Transverse colon (tissue), 4 donors: ENCODE measurements around the gene AMIGO3. TPM values are rescaled to one million over a fixed set of nuclear protein-coding genes. Genes with fewer than 3 reads are reported as not detected.

Experiments
- DNase-seq: peaks from one replicate; pipeline ENCODE4 v3.0.0-alpha.2; 2019
- H3K27ac ChIP-seq, 4 donors: fragments of 200-600 bp; sonication (generic); 2 replicates each; pipeline ENCODE4 v1.5.1; 2016 to 2018; ENCODE audit warnings: inconsistent platforms in 4 of 4
- H3K27me3 ChIP-seq: fragments of 200-600 bp; sonication (generic); 2 replicates; pipeline ENCODE4 v1.5.1; 2017; ENCODE audit warnings: inconsistent platforms
- H3K36me3 ChIP-seq, 4 donors: fragments of 200-600 bp; sonication (generic); 2 replicates each; pipeline ENCODE4 v1.5.1; 2017 to 2019; ENCODE audit warnings: inconsistent platforms in 4 of 4
- H3K4me1 ChIP-seq, 4 donors: fragments of 200-600 bp; sonication (generic); 2 replicates each; pipeline ENCODE4 v1.5.1; 2017 to 2020; ENCODE audit warnings: inconsistent platforms in 4 of 4
- H3K4me3 ChIP-seq, 4 donors: fragments of 200-600 bp; sonication (generic); 1 replicate in 1 of 4; 2 replicates in 3 of 4; pipeline versions ENCODE4 v1.5.1 to v1.6.1; 2017 to 2019; ENCODE audit warnings: inconsistent platforms in 4 of 4
- H3K9me3 ChIP-seq, 2 donors: fragments of 200-600 bp; sonication (generic); 2 replicates each; pipeline ENCODE4 v1.5.1; 2017 to 2019; ENCODE audit warnings: inconsistent platforms in 2 of 2
- EP300 ChIP-seq: sonication (generic); formaldehyde crosslinking; IDR thresholded peaks from one replicate; pipeline ENCODE4 v1.6.1; 2017; ENCODE audit warnings: antibody characterized with exemption, low read depth
- POLR2A ChIP-seq: fragments of 450-650 bp; IDR thresholded peaks from one replicate; pipeline ENCODE4 v1.6.1; 2016; ENCODE audit warnings: antibody characterized with exemption, mild to moderate bottlenecking, moderate library complexity
- POLR2AphosphoS5 ChIP-seq, 3 donors: sonication (generic); formaldehyde crosslinking; IDR thresholded peaks; one replicate each; pipeline ENCODE4 v1.6.1; 2016; ENCODE audit warnings: antibody characterized with exemption in 3 of 3
- WGBS, 2 donors: methylation state at CpG; one replicate each; pipeline ENCODE4 v1.1.5; 2018; ENCODE audit warnings: low coverage in 1 of 2; 5-methylcytosine and 5-hydroxymethylcytosine counted together
- in situ Hi-C, 4 donors: fragments of 200-750 bp; cut with MboI; loops; one replicate each; pipeline versions ENCODE4 v1.15.0 to v1.15.1; 2017; ENCODE audit warnings: low sequenced_read_pairs in 3 of 4, low pct_ligation_motif_present in 1 of 4, low pct_unique_long_range_greater_than_20kb in 1 of 4
- intact Hi-C: fragments of 100-400 bp; cut with DNase I; formaldehyde crosslinking; loops from one replicate; pipeline ENCODE4 v1.15.1; 2023; ENCODE audit warnings: low total_unique reads
- small RNA-seq, 4 donors: library from RNA; depleted of rRNA; stranded (forward); fragments of <200 nt; gene quantifications; one replicate each; pipeline ENCODE3, GENCODE V24; 2016
- total RNA-seq, 4 donors: library from RNA; depleted of rRNA; stranded (reverse); fragments of >200 nt; gene quantifications; one replicate each; pipeline ENCODE4 v1.1.0, GENCODE V29; 2016
- TF ChIP-seq, protein P1 (sequence below), 5 experiments: fragments of 200-600 bp in 3 of 5; fragments of 450-650 bp in 2 of 5; sonication (generic) in 3 of 5; IDR thresholded peaks; 1 replicate in 2 of 5; 2 replicates in 3 of 5; pipeline ENCODE4 v1.5.1; 2016 to 2017; ENCODE audit warnings: antibody characterized with exemption in 5 of 5, inconsistent platforms in 3 of 5, mild to moderate bottlenecking in 2 of 5, moderate library complexity in 1 of 5

AMIGO3 gene
- total RNA-seq, 4 donors from 2014 or later = 0.68 to 0.79 TPM; not detected in 2

GRCh38 chr3:49667701-49668413 is 51.6 kb downstream of the AMIGO3 start:
- peaks cover 16% of the 10 kb centered on the region for H3K27me3 ChIP-seq
- in situ Hi-C loops (loop anchor here in 1 of 4 donors (10.0 kb wide), 1 partner anchor 123 kb away; no protein-coding TSS in a partner anchor), intact Hi-C loops (no loop called here)
- H3K4me1 ChIP-seq = no peaks in the 10 kb centered on the region
- no peaks in the 10 kb centered on the region for H3K9me3 ChIP-seq
- TF ChIP-seq POLR2A (no peak), POLR2AphosphoS5 (IDR thresholded peaks at IDR 0.05) (no peak), EP300 (no peak)
- TF ChIP-seq, protein P1, sequence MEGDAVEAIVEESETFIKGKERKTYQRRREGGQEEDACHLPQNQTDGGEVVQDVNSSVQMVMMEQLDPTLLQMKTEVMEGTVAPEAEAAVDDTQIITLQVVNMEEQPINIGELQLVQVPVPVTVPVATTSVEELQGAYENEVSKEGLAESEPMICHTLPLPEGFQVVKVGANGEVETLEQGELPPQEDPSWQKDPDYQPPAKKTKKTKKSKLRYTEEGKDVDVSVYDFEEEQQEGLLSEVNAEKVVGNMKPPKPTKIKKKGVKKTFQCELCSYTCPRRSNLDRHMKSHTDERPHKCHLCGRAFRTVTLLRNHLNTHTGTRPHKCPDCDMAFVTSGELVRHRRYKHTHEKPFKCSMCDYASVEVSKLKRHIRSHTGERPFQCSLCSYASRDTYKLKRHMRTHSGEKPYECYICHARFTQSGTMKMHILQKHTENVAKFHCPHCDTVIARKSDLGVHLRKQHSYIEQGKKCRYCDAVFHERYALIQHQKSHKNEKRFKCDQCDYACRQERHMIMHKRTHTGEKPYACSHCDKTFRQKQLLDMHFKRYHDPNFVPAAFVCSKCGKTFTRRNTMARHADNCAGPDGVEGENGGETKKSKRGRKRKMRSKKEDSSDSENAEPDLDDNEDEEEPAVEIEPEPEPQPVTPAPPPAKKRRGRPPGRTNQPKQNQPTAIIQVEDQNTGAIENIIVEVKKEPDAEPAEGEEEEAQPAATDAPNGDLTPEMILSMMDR (IDR thresholded peaks at IDR 0.05) = no peak
- no peak overlapping the region for H3K27ac ChIP-seq
- no peak for DNase-seq
- H3K4me3 ChIP-seq = no peak overlapping the region
- no peaks in the 10 kb centered on the region for H3K36me3 ChIP-seq
- 78 to 91% methylated on average over 4 to 24 of the region's 25 CpGs for WGBS, 2 donors

Small RNAs within 50 kb of the gene (small RNA-seq; reads per million reads assigned to genes)
- gene AMIGO3 (0 reads per million in 4 donors), gene COX6CP14 (0 reads per million in 4 donors)

Other genes starting within 250 kb of the AMIGO3 start
- 10 to 100 TPM; 53.7 to 90.1 (median 55.7) TPM for gene DAG1, start 249.4 kb downstream of the AMIGO3 start, total RNA-seq
- gene BSN, start 165.2 kb downstream of the AMIGO3 start, total RNA-seq = under 1 TPM in 3 of 4 donors, not detected in 1; under 0.01 to 0.32 (median 0.27) TPM
- gene APEH, start 45.3 kb downstream of the AMIGO3 start, total RNA-seq = 100 to 1,000 TPM in 3 of 4 donors, 10 to 100 TPM in 1; 53.9 to 151 (median 116) TPM
- gene MST1, start 30.2 kb downstream of the AMIGO3 start, total RNA-seq = 100 to 1,000 TPM in 1 of 4 donors, 10 to 100 TPM in 3; 12.2 to 116 (median 15.1) TPM
- gene RNF123, start 30.1 kb downstream of the AMIGO3 start, total RNA-seq = 10 to 100 TPM; 34.6 to 99.5 (median 52.1) TPM
- gene GMPPB, start 4.3 kb upstream of the AMIGO3 start, total RNA-seq = 10 to 100 TPM; 37.2 to 53.9 (median 44.2) TPM
- 10 to 100 TPM; 20.5 to 40.7 (median 39.7) TPM for gene IP6K1, start 66.9 kb upstream of the AMIGO3 start, total RNA-seq
- not detected for gene CDHR4, start 80.2 kb upstream of the AMIGO3 start, total RNA-seq
- 1 to 10 TPM in 2 of 4 donors, not detected in 2; 1.4 to 1.5 TPM for gene INKA1, start 83.6 kb upstream of the AMIGO3 start, total RNA-seq
- gene UBA7, start 94.3 kb upstream of the AMIGO3 start, total RNA-seq = 100 to 1,000 TPM in 1 of 4 donors, 10 to 100 TPM in 3; 77.5 to 112 (median 94.0) TPM
- 1 to 10 TPM; 1.2 to 1.7 (median 1.6) TPM for gene TRAIP, start 136.9 kb upstream of the AMIGO3 start, total RNA-seq
- gene CAMKV, start 150.2 kb upstream of the AMIGO3 start, total RNA-seq = under 1 TPM in 1 of 4 donors, not detected in 3; 0.14 TPM
- 100 to 1,000 TPM in 3 of 4 donors, 10 to 100 TPM in 1; 92.8 to 323 (median 138) TPM for gene MST1R, start 184.2 kb upstream of the AMIGO3 start, total RNA-seq
- gene MON1A, start 210.1 kb upstream of the AMIGO3 start, total RNA-seq = 10 to 100 TPM in 1 of 4 donors, 1 to 10 TPM in 2, under 1 TPM in 1; 0.80 to 10.5 (median 8.7) TPM
- 100 to 1,000 TPM in 3 of 4 donors, 10 to 100 TPM in 1; 89.7 to 256 (median 152) TPM for gene RBM6, start 220.5 kb upstream of the AMIGO3 start, total RNA-seq